GM12873 (cell line): ENCODE results near the gene INMT.
A peak's percentile ranks its signal among the peaks of the same experiment; 100 is the strongest.

Experiments
- TF ChIP-seq, protein P1 (sequence below): IDR thresholded peaks from 2 replicates; pipeline ENCODE4 v1.5.1; 2012; ENCODE audit warnings: low read depth, mild to moderate bottlenecking, moderate library complexity, low read length, control low read depth; ENCODE audit not compliant: insufficient read depth; ENCODE audit errors: missing control alignments

Gene INMT

DNA sequence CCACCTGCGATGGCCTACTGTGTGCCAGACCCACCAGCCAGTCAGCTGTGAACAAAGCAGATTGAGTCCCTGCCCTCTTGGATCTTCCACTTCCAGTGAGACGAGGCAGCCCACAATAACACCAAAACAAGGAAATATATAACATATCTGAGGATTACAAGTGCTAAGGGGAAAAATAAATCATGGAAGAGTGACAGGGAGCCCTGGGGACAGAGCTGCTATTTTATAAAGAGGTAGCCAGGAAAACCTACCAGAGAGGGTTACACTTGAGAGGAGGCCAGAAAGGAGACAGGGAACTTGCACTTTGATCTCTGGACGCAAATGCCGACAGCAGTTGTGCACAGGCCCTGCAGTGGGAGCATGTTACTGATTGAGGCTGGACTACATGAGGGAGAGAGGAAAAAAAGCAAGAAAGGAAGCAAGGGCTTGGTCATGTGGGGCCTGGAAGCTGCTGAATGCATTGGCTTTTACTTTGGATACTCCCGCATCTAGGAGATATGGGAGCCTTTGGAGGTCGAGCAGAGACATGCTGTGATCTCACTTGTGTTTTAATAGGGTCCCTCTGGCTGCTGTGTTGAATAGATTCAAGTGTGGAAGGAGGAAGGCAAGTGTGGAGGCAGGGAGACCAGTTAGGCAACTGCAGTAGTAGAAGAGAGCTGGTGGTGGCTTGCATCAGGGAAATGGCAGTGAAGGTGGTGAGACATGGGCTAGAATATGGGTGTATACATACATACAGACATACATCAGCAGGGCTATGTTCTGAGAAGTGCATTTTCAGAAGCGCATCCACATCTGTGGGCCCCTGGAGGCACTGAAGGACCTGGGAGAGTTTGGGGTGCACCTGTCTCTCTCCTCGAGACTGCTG, 45.5 kb downstream of the INMT start:
- TF ChIP-seq, protein P1, sequence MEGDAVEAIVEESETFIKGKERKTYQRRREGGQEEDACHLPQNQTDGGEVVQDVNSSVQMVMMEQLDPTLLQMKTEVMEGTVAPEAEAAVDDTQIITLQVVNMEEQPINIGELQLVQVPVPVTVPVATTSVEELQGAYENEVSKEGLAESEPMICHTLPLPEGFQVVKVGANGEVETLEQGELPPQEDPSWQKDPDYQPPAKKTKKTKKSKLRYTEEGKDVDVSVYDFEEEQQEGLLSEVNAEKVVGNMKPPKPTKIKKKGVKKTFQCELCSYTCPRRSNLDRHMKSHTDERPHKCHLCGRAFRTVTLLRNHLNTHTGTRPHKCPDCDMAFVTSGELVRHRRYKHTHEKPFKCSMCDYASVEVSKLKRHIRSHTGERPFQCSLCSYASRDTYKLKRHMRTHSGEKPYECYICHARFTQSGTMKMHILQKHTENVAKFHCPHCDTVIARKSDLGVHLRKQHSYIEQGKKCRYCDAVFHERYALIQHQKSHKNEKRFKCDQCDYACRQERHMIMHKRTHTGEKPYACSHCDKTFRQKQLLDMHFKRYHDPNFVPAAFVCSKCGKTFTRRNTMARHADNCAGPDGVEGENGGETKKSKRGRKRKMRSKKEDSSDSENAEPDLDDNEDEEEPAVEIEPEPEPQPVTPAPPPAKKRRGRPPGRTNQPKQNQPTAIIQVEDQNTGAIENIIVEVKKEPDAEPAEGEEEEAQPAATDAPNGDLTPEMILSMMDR, result no peak

DNA sequence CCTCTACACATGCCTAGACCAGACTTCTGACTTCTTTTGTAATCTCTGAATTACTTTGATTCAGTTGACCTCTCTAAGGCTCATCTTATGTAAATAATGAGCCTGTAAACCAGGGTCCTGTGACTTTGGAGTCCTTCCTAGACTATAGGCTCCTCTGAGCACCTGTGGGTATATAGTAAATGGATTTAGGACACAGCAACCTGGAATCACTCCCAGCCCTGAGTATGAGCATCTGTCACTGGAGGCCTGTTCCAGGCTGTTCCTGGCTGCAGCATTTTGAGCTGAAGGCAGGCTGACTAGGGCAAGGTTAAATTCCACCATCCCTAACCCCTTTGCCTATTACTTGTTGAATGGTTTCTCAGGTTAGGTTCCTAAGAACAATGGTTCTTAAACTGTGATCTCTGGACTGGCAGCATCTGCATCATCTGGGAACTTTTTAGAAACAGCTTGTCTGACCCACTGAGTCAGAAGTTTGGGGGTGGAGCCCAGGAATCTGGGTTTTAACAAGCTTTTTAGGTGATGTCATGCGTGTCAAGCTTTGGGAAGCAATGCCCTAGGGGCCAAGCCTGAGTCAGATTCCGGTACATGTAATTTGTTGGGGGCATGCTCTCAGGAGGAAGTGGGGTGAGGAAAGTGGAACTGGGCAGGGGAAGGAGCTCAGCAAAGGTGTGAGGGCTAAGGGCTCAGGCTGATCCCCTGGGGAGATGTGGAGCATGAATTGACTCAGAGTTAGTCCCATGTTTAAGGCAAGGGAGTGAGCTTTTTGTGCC, 47.5 kb downstream of the INMT start:
- TF ChIP-seq, protein P1, result no peak

DNA sequence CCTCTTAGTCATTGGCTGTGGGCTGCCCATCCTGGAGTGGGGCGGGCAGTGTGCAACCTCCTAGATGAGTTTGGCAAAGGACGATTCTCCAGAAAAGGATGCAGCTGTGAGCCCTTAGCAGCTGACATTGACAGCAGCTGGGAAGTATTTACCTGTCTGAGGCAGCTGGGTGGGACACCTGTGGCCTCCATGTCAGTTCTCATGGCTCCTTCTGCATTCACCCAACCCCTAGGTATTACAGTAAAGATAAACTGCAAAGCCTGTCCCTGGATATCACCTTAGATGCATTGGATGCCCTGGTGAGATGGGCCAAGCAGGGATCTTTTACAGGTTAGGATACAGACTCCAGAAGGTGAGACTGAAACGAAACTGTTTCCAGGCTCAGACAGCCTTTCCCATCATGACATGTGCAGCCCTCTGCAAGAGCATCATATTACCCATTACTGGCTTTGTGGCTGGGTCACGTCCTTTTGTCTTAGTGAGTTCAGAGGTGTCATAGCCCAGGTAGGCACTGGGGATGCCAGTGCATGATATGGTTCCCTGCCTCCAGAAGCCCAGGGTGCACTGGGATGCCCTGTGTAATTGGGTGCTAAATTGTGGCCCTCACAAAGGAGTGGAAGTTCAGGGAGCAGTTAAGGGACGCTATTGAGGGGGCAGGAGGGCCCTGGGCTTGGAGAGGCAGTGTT, 48.2 kb downstream of the INMT start:
- TF ChIP-seq, protein P1, result no peak

DNA sequence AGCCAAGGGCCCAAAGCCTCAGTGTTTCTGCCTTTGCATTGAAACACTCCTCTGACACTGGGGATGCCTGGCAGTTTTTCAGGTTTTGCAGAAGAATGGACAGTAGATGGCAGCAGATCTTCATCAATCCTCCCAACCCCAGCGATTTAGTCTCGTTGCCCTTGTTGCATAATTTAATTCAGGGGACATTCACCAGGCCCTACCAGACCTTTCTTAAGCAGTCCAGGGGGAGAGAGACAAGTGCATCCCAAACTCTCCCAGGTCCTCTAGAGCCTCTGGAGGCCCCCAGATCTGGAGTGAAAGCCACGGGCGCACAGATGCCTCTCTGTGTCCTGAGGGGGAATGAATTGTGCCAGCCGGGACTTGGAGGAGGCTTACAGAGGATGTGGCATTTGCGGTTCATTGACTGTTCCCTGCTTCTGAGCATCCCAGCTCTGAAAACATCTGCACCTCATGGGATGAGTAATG, 48.9 kb downstream of the INMT start:
- TF ChIP-seq, protein P1, result peak; percentile 69

DNA sequence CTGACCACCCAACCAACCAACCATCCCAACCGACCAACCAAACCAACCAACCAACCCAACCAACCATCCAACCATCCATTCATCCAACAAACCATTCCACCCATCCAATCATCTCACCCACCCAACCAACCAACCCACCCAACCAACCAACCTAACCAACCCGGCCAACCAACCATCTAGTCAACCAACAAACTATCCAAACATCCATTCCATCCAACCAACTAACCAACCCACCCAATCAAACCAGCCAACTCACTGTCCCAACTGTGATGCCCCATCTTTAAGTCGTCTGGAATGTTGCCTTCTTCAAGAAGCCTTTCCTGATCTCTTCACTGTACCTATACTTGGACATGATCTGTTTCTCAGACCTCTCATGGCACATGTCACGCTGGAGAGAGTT, 50.9 kb downstream of the INMT start:
- TF ChIP-seq, protein P1, result no peak

DNA sequence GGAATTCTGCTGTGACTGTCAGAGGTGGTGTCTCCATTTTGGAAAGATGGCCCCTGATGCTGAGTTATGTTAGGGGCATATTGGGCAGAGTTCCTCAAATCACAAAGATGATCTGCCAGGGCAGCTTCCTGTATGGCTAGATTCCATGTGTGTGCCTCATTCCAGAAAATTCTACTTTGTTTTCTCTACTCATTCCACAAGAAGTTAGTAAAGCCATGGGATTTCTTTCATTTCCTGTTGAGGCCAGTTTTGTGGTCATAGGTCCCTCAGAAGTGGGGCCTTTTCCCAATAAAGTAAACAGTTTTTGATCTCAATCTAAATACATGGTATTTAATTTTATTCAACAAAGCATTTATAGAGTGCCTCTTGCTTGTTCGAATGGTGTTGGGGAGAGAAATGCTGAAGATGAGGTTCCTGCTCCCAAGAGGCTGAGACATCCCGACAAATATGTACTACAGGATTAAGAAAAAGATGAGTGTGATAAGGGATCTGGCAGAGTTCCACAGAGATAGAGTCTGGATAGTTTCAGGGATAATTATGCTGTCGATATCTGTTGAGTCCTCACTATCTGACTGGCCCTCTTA, 52.2 kb downstream of the INMT start:
- TF ChIP-seq, protein P1, result no peak
